Middle frontal gyrus (tissue), 1 donor: ENCODE measurements around the gene SNAP25.

Experiments
- DNase-seq: peaks from one replicate; pipeline ENCODE4 v3.0.0-alpha.2; 2015; ENCODE audit warnings: low spot score; ENCODE audit errors: extremely low spot score

The SNAP25 gene

DNA sequence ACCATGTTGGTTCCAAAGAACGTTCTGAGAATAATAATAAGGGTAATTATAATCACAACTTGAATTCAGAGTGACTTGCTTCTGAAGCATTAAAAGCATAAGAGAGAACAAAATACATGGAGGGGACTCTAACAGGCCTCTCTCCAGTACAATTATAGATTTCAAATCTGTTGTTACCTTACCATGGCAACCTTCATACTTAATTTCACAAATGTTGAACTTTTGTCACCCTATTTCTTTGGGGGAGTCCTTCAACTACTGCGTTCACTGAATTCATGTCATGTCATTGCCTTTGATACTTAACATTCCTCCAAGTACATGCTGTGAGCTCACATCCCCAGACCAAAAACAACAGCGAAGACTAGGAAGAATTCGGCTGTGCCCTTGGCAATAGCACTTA lies 111.4 kb downstream of the SNAP25 start:
- no peak for DNase-seq

DNA sequence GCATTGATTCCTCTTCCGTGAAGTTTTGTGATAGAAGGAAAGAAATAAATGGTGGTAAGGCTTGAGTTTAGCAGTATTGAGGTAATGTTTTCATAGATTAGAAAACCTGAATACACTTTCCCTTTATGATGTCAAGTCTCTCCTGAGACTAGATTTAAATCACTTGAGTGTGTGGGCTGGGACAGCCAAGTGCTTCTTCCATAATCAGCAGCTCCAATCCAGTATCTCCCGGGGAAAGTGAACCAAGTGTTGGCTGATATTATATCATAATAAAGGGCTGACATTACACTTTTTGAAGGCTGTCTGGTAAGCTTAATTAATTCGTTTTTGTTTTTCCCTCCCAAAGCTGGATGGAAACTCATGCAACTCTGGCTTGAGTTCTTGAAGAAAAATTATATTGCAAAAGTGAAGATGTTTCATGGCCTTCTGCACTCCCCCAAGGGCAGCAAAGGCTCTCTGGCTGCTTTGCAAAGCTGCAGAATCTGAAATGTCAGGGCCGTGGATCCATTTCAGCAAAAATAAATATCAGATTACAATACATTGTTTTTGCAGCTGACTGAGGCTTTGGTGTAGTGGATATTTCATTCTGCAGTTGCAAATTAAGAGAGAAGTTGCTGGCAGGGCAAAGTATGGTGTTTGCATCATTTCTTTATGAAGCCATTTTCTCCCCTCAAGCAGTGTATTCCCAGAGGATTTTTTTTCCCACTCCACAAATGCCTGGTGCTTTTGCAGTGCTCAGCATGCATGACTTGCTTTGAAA lies 114.2 kb downstream of the SNAP25 start:
- no peak for DNase-seq

DNA sequence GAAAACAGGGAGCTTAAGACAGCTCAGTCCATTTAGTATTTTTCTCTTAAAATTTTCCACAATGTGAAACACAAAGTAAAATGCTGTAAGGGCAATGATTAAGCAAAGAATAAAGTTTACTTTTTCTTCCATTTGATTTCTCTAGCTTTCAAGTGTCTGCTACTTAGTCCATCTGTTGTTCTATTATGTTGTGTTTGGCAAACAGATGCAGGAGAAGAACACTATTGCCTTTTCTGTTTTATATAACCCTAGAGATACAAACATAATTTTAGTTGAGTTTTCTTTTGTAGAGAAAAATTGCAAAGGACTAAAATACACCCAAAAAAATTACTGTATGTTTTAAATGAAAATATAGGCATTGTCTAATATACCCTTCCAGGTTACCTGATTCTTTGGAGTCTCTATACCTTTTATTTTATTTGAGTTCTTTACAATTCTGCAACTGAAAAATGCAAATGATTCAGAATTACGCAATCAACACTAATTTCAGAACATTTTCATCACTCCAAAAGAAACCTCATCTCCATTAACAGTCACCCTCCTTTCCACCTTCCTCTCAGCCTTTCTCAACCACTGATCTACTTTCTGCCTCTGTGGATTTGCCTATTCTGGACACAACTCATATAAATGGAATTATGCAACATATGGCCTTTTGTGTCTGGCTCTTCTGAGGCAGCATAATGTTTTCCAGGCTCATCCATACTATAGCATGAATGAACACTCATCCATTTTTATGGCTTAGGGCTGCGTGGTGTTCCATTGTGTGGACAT lies 118.5 kb downstream of the SNAP25 start:
- no peak for DNase-seq

DNA sequence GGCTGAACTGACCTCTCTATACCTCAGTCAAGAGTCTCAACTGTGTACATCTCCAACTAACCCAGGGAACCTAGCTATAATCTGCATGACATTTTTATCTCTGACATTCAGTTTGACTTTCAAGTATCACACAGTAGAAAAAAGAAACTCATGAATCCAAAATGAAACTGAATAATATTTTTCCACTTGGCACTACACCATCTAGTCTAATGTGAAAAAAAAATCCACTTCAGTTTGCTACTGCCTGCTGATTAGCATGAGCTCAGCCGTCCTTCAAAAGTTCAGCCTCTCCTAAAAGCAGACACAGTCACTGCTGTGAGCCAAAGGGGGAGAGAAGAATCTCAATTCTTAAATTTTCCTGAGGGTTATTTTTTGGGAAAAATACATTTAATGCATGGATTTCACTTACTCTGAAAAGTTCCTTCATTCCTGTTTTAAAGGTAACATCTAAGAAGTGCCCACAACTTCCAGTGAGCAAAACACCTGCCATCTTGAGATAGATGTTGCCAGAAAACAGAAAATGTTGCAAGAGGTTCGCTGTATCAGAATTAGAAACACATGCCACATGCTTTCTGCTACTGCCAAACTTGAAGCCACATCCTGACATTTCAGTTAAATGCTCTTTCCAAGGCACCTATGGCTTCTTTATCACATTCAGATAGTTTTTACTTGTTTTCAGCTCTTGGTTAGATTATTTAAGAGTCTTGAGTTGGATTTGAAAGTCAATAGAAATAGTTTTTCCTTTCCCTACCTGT lies 120.0 kb downstream of the SNAP25 start:
- DNase-seq, result no peak

DNA sequence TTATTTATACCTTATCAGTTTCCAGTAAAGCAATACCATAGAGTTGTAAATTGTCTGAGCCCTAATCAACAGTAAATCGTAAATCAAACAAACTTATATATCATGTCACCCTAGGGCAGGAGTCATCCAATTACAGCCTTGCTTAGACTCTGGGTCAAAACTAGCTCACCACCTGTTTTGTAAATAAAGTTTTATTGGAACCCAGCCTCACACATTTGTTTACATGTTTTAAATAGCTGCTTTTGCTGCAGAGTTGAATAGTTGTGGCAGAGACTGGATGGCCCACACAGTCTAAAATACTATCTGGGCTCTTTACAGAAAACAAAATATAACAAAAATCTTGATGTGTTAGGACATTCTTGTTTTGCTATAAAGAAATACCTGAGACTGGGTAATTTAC lies 121.0 kb downstream of the SNAP25 start:
- DNase-seq, result no peak

DNA sequence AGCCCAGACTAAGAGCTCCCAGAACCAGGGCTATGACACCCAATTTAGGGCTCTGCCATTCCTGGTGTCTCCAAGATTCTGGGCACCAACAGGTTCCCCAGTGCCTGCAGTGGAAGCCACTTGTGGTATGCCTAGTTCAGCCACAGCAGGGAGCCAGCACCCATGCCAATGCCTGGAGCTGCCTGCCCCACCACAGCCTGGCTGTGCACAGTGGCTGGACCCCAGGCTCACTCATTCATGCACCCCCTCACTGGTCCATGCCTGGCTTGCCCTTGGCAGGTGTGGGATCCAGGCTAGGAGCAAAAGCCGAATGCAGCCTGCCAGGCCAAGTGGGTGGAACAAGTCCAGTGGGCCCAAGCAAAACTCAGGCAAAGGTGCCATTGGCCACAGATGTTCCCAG lies 123.5 kb downstream of the SNAP25 start:
- no peak for DNase-seq

DNA sequence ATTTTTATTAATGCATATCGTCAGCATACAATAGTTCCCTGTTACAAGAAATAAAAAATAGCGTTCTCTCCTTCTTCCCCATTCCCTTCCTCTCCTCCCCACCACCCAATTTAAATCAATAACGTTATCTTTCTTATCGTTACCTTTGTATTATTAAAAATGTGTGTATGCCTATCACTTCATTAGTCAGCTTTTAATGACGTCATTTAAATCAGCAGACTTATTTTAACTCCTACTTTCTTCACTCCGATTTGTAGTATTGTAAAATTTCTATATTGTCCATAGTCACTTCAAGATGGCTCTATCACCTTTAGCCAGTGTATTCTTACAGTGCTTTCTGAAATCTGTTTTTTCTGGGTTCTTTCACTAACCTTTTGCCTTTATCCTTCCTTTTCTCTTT lies 126.3 kb downstream of the SNAP25 start:
- no peak for DNase-seq

DNA sequence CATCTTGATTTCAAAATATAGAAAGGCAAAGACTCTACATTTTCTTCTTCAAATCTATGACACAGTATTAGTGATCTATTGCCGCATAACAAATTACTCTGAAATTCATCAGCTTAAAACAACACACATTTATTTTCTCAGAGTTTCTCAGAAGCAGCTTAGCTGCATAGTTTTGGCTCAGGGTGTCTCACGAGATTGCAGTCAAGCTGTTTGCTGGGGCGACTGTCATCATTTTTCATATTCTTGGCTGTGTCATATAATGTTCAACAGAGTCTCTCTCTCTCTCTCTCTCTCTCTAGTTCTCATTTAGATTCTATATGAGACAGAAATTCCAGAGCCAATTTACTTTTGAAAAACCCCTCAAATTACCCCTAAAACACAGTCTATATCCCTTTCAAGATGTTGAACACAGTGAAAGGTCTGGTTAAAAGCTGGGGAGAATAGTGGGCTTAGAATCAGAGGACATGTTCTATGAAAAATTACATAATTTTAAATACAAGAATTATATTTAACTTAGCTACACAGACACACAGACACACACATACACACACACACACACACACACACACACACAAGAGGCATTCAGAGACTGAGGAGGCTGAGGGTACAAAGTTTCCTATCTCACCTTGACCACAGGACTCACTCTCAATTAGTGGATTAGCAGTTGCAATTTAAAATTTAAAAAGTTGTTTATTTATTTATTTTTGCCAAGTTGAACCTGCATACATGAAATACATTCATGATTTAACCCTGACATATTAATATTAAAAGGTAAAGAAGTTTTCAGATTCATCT lies 128.7 kb downstream of the SNAP25 start:
- DNase-seq, result no peak

DNA sequence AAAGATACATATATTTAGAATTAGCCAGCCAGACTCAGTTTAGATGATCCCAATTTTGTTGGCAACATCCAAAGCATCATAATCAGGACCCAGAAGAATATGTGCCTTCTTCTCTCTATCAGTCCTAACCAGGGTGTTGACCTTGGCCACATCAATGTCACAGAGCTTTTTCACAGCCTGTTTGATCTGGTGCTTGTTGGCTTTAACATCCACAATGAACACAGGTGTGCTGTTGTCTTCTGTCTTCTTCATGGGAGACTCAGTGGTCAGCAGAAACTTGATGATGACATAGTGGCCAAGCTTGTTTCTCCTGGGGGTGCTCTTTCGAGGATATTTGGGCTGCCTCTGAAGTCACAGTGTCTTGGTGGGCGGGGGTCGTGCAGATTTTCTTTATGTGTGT lies 130.5 kb downstream of the SNAP25 start:
- no peak for DNase-seq

DNA sequence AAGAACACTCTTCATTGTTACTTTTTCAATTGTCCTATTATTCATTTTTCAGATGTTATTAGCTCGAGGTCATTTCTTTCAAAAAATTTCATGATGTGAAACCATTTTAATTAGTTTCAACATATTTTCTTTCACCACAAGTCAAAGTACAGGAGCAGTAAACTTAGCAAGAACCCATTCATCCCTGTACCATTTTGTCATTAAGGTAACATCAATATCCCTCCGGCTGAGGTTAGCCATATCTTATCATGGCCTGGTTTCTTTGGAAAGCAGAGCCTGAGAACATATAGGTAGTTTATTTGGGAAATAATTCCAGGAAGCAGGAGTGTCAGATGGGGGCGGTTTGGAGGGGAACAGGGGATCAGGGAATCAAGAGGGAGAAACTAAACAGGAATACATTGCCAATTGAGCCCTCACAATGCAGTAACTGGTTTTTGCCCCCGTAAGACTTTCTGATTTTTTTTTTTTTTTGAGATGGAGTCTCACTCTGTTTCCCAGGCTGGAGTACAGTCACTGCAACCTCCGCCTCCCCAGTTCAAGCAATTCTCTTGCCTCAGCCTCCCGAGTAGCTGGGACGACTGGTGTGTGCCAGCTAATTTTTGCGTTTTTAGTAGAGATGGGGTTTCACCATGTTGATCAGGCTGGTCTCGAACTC lies 131.7 kb downstream of the SNAP25 start:
- DNase-seq, result no peak

DNA sequence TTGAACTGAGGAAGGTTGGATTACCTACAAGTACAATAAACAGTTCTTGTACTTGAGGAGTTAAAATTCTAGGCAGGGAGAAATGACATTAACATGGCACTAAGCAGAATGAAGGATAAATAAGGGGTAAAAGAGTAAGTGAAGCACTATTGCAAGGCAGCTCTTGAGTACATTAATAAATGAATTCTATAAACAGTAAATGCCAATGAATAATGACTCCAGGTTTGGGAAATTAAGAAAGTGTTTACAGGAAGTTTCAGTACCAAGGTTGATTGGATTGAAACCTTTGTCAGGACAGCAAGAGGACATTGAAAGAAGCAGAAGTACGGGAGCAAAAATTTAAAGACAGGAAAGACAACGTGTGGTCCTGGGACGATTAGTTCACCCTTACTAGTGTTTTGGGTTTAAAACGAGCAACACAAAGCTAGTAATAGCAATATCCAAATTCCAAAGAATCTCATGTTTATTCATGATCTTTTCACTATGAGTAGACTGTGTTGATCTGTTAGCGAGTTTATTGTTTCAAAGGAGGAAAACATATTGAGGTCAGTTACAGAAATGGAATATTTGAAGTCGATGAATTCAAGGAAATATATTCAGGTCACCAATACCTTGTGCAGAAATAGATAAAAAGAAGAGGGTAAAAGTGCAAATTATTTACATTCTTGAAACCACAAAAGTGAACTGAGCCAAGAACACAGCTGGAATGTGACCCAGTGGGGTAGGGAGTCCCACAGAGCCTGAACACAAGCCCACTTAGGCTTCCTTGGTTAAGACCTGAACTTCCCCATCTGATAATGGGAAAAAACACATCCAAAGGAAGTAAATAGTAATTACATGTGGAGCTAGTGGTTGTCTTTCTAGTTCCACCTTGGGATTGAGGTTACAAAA lies 134.5 kb downstream of the SNAP25 start:
- DNase-seq, result no peak

DNA sequence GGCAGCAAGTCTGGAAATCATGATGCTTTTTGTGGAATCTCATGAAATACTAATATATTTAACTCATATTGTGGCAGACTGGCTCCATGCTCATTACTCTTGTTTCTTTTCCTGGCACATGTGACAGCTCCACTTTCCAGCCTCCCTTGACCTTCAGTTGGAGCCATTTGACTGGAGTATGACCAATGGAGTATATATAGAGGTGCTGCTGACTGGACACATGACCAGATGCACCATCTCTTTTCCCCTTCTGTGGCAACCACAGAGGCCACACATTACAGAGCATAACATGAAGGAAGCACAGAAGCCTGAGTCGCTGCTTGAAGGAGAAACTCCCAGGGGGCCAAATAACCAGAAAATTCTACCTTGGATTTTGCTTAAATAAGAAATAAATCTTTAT lies 138.0 kb downstream of the SNAP25 start:
- DNase-seq, result no peak
